Stromal cell of bone marrow (primary cell): ENCODE measurements around the gene CDK18.
A peak's percentile ranks its signal among the peaks of the same experiment; 100 is the strongest.

Experiments used
- DNase-seq: peaks from one replicate; pipeline ENCODE4 v3.0.0-alpha.2; 2012; ENCODE audit warnings: low read depth

The CDK18 gene

DNA sequence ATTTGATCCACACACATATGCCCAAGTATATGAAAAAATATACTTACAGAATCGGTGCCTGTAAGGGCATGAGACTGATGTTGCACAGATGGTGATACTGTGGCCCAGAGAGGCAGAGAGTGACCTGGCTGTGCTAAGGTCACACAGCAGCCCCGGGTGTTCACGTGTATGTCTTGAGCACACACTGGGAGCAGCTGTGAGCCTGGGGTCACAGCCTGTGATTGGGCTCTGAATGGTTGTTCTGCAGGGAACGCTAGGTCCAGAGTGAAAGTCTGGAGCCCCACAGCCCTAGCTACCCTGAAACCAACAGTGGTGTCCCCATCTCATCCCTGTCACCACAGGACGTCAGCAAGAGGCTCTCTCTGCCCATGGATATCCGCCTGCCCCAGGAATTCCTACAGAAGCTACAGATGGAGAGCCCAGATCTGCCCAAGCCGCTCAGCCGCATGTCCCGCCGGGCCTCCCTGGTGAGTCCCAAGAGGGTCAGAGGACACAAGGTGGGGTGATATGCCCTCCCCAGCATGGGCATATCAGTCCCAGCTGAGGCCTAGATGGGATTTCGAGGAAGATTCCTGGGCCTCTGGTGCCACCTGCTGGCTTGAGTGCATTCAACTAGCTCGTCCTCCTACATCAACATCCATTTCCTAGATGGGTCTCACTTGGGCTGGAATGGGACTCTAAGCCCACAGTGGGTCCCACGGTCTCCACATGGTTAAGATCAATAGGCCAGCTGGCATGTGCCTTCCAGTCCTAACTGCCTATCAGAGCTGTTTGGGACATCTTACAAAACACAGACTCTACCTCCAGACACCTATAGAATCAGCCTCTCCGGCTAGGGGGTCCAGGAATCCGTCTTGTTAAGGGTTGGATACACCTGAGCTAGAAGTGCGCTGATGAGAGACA lies 19.7 kb downstream of the CDK18 start:
- DNase-seq, result peak; percentile 53

DNA sequence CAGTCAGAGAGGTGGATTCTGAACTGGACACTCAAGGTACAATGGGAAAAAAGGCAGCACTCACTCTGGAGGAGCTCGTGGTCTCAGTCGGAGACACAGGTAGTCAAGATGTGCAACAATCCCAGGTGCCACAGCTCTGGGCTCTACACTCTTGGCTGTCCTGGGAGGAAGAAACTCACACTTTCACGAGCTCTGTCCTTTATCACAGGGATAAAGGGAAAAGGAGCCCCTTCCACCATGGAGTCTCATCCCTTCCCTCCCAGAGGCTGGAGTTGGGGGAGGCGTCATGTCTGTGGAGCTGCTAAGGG lies 20.3 kb downstream of the CDK18 start:
- DNase-seq, result no peak

DNA sequence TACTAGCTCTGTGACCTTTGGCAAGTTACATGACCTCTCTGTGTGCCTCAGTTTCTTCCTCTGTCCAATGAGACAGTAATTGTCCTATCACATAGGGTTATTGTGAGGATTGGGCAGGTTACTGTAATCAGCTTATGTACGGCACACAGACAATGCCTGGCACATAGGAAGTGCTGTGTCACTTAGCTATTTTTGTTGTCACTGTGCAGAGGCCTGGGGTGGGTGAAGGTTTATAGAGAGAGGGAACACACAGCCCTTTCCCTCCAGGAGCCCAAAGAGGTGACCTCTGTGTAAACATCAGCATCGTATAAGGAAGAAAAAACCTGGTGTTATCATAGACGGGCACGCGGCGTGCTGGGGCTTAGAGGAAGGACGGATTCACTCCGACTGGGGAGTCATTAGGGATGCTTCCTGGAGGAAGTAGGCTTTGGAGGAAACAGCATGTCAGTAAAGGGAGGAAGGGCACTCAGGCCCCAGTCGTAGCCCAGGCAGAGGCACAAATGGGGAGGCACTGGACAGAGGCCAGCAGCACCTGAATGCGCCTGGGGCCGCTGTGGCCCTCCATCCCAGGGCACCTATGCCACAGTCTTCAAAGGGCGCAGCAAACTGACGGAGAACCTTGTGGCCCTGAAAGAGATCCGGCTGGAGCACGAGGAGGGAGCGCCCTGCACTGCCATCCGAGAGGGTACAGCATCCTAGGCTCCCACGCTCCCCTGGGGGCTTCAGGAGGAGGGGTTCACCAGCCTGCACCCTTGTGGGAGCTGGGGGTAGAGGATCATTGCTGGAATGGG lies 21.2 kb downstream of the CDK18 start:
- DNase-seq, result no peak

DNA sequence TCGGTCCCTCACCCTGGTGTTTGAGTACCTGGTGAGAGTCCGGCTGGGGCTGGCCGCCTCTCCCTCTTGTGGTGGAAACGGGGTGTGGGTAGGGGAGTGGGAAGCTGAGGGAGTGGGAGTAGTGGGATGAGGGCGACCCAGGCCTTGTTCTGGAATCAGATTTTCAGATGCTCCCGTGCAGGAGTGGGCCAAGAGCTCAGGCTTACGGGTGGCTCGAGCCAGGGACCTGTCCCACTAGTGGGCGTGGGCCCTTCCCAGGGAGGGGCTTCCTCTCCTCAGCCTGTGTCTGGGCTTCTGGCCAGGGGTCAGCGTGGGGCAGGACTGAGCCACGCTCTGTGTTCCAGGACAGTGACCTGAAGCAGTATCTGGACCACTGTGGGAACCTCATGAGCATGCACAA lies 22.0 kb downstream of the CDK18 start:
- no peak for DNase-seq

DNA sequence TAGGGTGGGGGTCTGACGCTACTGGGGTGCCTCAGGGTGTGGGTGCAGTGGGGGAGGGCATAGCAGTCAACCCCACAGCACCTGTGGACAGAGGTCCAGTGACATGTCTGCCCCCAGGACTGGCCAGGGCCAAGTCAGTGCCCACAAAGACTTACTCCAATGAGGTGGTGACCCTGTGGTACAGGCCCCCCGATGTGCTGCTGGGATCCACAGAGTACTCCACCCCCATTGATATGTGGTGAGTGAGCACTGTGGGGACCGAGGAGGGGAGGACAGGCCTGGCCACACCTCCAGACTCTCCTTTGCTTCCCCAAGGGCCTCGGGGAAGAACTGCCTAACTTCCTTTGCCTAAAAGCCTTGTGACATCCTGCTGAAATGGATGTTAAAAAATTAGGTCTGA lies 23.5 kb downstream of the CDK18 start:
- no peak for DNase-seq

DNA sequence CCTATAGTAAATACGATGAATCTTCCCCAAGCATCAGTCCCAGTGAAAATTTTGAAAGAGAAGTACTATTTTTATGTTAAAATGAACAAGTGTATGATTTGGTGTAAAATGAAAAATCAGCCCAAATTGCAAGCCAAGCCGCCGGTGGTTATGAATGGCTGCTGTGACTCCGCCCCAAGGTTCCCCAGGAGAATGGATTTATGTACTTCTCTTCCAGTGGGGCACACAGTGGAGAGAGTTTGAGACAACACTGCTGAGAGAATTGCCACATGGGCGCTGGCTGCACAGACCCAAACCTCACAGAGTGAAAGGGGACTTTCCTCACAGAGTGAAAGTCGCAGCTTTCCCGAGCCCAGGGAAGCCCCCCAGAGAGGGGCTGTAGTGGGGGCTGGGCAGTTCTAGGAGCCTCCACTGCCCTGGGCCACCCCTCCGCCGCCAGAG lies 24.0 kb downstream of the CDK18 start:
- no peak for DNase-seq

DNA sequence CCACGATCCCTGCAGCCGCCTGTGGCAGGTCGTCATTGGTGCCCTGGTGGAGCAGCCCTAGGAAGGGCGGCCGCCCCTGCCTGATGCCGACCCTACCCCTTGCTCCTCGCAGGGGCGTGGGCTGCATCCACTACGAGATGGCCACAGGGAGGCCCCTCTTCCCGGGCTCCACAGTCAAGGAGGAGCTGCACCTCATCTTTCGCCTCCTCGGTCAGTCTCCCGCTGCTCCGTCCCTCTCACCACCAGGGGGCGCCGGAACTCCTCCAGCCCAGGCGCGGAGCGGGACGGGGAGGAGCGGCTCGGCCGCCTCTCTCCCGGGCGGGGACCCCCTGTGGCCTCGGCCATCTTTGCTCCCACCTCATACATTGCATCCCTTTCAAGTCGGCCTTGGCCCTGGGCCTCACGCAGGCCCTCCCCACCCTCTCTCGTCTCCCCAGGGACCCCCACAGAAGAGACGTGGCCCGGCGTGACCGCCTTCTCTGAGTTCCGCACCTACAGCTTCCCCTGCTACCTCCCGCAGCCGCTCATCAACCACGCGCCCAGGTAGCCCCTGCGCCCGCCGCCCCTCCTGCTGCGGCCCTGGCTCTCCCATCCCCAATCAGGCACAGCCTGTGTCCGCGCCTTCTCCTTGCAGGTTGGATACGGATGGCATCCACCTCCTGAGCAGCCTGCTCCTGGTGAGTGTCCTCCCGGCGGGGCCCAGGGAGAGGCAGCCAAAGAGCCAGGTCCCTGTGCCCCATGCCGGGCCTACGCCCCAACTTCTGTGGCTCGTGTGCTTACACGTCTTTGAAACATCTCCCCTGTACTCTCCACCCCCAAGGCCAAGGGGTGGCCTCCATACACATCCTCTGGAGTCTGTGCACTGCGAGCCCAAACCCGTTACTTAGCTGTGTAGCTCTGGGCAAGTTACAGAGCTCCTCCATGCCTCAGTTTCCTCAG lies 24.7 kb downstream of the CDK18 start:
- peak; percentile 40 for DNase-seq

DNA sequence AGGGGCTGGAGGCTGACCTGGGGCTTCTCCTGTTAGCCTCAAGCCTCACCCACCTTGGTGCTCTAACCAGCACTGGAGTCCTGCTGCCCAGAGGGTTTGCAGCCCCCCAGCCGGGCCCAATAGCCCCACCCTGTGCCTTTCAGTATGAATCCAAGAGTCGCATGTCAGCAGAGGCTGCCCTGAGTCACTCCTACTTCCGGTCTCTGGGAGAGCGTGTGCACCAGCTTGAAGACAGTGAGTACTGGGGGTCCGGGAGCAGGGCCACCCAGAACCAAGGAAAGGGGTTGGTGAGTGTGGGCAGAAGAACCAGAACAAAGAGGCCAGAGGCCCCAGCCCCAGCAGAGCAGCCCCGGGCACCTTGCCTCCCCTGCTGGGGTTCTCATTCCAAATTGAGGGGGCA lies 25.6 kb downstream of the CDK18 start:
- DNase-seq, result no peak

DNA sequence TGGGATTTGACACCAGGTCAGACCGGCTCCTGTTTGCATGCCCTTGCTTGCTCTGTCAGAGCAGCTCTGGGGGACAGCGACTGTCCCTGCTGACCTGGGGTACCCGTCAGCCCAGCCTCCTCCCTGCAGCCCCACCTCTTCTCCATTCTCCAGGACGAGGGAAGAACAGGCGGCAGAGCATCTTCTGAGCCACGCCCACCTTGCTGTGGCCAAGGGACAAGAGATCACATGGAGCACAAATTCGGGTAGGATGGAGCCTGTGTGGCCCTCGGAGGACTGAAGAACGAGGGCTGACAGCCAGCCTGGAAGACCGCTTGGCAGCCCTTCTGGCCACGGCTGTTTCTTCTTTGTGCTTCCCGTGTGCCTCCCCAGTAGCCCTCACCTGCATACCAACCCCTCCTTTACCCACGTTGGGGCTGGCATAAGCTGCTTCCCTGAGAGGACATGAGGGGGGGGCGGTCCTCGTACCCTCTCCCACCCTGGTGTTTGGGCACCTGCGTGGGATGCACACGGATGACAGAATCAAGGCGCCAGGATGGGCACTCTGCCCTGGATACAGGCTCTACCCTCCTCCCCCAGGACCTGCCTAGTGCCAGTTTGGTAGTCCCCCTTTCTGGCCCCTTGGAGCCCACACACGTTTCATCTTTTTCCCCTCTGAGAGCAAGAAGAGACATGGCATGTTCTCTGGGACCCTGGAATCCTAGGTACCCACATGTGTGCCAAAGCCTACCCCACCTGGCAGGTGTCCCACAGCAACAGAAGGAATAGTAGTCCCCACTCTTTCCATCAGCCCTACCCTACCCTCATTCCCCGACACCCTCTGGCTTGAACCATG lies 26.9 kb downstream of the CDK18 start:
- DNase-seq, result no peak

DNA sequence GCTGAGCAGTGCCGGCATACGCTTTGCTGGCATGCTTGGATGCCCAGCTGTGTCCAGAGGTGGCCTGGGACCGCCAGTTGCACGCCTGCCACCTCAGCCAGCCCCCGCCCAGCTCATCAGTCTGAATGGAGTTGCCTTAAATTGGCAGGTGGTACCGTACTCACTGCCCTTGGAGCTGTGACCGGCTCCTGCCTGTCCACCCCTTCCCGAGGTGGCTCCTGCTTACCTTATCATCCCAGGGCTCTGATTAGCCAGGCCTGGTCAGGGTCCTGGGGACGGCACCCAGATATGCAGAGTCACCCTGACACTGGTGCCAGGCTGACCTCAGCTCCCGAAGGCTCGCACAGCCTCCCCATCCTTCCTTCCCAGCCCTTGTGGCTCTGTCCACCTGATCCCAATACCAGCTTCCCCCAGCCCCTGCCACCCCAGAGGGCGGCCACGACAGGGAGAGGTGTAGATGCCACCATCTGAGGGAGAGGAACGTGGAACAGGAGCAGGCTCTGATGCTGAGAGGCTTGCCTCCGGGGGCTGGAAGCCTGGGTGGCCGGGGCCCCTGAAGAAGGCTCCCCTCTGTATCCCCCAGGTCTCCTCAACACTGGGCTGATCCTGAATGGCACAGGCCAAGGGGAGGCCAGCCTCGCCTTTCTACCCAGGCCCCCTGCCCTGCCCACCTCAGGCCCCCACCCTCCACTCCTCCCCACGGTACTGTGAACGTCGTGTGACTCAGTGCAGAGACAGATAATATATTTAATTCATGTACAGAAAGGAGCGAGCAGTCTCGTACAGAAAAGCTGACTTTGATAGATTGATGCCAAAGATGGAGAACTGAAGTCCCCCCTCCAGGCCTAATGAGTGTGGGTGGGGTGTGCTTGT lies 27.8 kb downstream of the CDK18 start:
- DNase-seq, result no peak

DNA sequence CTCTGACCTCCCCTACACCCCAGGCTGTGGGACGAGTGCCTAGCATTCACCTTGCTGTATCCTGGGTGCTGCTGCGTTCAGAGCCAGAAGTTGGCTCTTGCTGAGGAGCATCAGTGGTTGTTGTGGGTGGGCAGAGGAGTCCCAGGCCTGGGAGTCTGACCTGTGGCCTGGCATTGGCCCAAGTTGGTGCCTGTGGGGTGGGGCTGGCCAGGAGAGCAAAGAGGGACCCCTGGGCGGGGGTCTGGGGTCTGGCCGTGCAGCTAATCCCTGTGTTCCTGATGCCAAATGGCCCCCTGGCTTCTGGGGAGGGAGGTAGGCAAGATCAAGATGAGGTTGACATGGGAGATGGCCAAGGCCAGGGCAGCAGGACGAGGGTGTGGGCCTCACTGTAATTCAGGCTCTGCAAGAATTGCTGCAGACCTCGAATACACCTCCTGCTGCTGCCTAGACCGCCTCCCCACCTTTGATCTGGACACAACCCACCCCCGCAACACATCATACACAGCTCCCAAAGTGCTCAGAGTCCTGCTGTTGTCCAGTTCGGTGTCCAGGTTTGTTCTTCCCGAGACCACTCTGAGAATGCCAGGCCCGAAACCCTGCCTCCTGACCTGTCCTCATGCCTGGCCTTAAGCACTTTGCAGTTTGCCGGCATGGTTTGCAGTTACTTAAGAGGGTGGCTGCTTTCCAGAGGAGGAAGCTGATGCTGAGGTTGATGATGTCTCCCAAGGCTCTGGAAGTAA lies 28.7 kb downstream of the CDK18 start:
- no peak for DNase-seq

DNA sequence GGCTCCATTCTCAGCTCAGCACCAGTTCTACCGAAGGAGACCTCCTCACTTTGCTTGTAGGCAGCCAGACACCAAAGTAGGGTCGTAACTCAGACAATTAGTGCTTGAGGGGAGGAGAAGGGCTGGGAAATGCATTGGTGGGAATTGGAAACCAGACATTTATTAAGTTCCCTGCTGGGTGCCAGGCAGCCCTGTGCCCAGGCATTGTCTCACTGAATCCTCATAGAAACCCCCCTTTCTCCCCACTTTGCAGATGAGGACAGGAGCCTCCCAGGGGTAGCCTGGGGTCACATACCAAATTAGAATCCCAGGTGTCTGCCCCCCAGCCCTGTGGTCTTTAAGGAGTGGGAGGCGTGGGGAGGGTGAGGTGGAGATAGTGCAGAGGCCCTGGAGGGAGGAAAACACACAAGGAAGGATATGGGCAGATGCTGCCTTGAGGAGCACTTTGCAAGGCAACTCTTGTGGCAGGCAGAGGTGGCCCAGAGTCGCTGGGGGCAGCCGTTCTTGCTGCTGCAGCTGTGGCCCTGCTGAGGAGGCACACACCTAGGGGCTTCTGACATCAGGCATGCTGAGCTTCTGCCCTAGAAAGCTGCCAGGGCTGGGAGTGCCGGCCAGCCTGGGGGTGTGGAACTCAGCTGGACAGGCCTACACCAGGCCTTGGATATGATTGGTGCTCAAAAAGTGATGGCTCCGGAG lies 29.4 kb downstream of the CDK18 start:
- no peak for DNase-seq

DNA sequence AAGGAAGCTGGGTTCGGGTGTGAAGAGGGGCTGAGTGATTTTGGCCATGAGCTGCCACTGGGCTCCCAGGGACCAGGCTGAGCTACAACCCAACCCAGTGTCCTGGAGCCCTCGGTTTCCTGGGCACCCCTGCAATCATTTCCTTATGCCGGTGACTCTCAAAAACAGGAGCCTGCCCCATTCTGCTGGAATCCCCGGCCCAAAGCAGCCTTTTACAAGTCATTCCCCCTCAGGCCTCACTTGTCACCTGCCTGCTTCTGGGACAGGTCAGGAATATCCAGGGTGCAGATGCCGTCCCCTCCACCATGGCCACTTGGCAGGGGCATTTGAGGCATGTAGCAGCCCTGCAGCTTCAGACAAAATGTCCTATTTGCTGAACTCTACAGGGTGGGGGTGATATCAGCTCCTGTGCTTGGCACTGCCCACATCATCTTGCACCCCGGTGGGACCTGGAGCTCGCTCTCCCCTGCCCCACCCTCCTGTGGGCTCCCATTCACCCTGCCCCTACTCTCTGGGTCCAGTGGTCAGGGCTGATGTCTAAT lies 30.0 kb downstream of the CDK18 start:
- DNase-seq, result no peak

DNA sequence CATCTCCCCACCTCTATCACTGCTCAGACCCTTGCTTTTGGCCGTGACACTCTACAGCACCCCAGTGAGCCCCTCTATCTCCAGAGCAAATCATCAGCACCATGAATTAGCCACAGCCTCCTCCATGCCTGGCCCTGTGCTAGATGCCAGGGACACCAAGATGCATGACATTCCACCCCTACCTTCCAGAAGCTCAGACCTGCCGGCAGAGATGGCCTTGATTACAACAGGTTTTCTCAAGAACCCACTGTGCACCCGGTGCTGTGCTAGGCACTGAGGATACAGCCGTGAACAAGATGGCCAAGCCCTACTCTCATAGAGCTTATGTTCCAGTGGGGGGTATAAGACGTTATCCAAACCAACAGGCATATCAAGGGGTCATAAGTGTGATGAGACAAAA lies 30.6 kb downstream of the CDK18 start:
- no peak for DNase-seq

DNA sequence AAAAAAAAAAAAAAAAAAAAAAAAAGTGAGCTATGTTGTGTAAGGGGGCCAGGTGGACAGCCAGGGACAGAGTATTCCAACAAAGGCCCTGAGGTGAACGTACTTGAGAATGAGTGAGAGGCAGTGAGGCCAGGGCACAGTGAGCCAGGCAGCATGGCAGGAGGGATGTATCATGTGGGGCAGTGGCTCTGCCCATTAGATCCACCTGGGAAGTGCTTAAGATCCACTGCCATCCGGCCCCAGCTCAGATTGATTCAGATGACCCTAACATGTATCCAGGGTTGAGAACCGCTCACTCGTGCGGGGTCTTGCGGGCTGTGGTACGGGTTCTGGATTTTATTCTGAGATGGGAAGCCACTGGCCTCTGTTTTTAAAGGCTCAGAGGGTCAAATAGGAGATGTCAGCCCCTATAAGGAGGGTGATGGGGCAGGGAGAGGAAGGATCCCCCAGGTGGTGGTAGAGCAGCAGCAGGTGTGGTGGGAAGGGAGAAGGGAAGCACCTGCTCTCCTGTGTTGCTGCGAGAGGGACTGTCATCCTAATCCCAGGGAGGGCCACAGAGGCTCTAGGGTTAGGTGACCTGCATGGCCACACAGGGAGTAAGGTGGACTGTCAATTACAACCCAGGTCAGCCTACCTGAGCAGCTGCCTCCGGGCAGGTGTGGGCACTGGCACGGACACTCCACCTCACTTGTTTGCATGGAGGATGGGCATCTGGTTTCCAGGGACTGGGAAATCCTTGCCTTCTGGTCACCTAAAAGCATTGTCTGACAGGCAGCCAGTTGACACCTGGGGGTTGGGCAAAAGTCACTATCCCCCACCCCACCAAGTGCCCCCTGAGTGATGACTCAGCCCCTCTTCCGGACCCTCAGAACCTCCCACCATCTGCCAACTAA lies 31.6 kb downstream of the CDK18 start:
- no peak for DNase-seq

DNA sequence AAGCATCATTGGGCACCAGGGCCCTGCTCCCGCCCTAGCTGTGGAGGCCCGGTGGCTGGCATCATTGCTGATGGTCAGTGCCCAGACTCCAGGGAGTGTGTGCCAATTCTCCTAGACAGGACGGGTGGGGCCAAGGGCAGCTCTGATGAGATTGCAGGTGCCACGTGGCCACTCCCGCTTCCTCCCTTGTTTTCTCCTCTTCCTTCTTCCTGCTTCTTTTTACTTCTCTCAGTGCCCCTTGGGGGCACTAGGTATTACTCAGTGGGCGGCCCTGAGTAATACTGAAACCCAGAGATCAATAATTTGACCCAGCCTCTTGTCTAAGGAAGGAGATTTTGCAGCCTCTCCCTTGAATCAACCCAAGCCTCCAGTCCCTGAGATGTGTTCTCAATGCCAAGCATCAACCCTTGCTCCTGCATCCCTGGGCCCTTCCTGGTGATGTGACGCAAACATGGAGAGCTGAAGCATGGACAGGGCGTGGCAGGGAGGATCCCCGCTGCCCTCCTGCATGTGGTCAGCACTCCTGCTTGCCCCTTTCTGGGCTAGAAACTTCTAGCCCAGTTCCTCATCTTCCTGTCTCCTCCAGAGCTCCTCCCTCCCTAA lies 32.4 kb downstream of the CDK18 start:
- no peak for DNase-seq

DNA sequence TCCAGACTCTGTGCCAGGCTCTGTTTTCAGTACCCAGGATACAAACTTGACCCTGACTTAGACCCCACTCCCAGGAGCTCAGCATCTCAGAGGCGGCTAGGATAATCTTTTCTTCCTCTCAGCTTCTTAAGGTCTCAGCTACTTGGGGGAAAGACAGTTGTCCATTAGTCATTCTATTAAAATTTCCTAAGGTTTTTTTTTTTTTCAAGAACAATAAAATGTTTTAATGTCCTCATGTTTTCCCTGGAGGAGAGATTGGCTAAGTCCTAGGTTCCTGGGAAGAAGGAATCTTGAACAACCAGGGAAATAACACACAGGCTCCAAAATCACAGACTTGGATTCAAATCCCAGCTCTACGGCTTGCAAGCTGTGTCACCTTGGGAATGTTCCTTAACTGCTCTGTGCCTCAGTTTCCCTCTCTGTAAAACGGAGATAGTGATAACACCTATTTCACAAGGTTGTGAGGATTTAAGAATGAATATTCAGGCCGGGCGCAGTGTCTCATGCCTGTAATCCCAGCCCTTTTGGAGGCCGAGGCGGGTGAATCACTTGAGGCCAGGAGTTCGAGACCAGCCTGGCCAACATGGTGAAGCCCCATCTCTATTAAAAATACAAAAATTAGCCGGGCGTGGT lies 33.0 kb downstream of the CDK18 start:
- DNase-seq, result peak; percentile 37
